HL-60 (cell line): ENCODE results near the gene DUOXA2.
A peak's percentile ranks its signal among the peaks of the same experiment; 100 is the strongest.
"Not testable (repeated sequence)": the region's sequence is repeated elsewhere in the genome, so short reads cannot be mapped to it uniquely, and the experiment has no call there.

ENCODE experiments used
- DNase-seq, 2 experiments: peaks; one replicate each; pipeline ENCODE4 v3.0.0-alpha.2; 2010 to 2020; ENCODE audit warnings: low read depth in 1 of 2, low spot score in 1 of 2
- H3K27ac ChIP-seq: fragments of 250-450 bp; sonication (Bioruptor Pico); replicated peaks from 2 replicates; pipeline ENCODE4 v1.5.1; 2020; ENCODE audit warnings: mild to moderate bottlenecking, moderate library complexity
- H3K27me3 ChIP-seq: fragments of 250-450 bp; sonication (Bioruptor Pico); 2 replicates; pipeline ENCODE4 v1.5.1; 2021; ENCODE audit warnings: mild to moderate bottlenecking, moderate library complexity; ENCODE audit not compliant: insufficient read depth, poor library complexity, severe bottlenecking
- H3K4me3 ChIP-seq: replicated peaks from 2 replicates; pipeline ENCODE4 v1.5.1; 2011; ENCODE audit warnings: mild to moderate bottlenecking, control low read depth, low read length; ENCODE audit not compliant: insufficient read depth
- CTCF ChIP-seq: IDR thresholded peaks from one replicate; pipeline ENCODE4 v1.5.1; 2011; ENCODE audit warnings: low read length, control low read depth, inconsistent platforms; ENCODE audit not compliant: insufficient read depth
- GABPA ChIP-seq: IDR thresholded peaks from 2 replicates; pipeline ENCODE4 v1.6.1; 2012; ENCODE audit warnings: low read depth
- POLR2AphosphoS5 ChIP-seq: IDR thresholded peaks from 2 replicates; pipeline ENCODE4 v1.6.1; 2012; ENCODE audit warnings: low read depth
- REST ChIP-seq: IDR thresholded peaks from 2 replicates; pipeline ENCODE4 v1.6.1; 2012; ENCODE audit warnings: low read depth; ENCODE audit not compliant: insufficient replicate concordance
- SPI1 ChIP-seq: IDR thresholded peaks from 2 replicates; pipeline ENCODE4 v1.6.1; 2012; ENCODE audit warnings: low read depth, mild to moderate bottlenecking, borderline replicate concordance

DUOXA2 gene

GRCh38 chr15:45080593-45080992, 33.5 kb upstream of the DUOXA2 start:
- H3K27ac ChIP-seq, H3K27me3 ChIP-seq, H3K4me3 ChIP-seq, DNase-seq: not testable (repeated sequence)

- not testable (repeated sequence) for H3K4me3 ChIP-seq, DNase-seq, H3K27ac ChIP-seq, H3K27me3 ChIP-seq
Measured at GRCh38 chr15:45082412-45082811, 31.7 kb upstream of the DUOXA2 start.

- H3K4me3 ChIP-seq: no peak overlapping the region
- no peak for TF ChIP-seq GABPA
- TF ChIP-seq SPI1: no peak
- no peak for TF ChIP-seq CTCF
- no peak for TF ChIP-seq POLR2AphosphoS5
- no peak for TF ChIP-seq REST
- H3K27me3 ChIP-seq: no peaks in the 10 kb centered on the region
- DNase-seq: no peak
- no peak overlapping the region for H3K27ac ChIP-seq
Measured at GRCh38 chr15:45083223-45083622, 30.9 kb upstream of the DUOXA2 start.

GRCh38 chr15:45084163-45084562, 30.0 kb upstream of the DUOXA2 start:
- DNase-seq: no peak
- Histone ChIP-seq H3K27me3 (no peaks in the 10 kb centered on the region), H3K27ac (no peak overlapping the region), H3K4me3 (no peak overlapping the region)
- no peak for TF ChIP-seq CTCF
- no peak for TF ChIP-seq REST
- TF ChIP-seq SPI1: no peak
- no peak for TF ChIP-seq GABPA
- TF ChIP-seq POLR2AphosphoS5: no peak

GRCh38 chr15:45087513-45087912, 26.6 kb upstream of the DUOXA2 start:
- Histone ChIP-seq H3K27me3 (no peaks in the 10 kb centered on the region), H3K4me3 (no peak overlapping the region), H3K27ac (no peak overlapping the region)
- peak in 1 of 2 experiments; percentile 3 for DNase-seq
- TF ChIP-seq REST: no peak
- no peak for TF ChIP-seq SPI1
- no peak for TF ChIP-seq GABPA
- no peak for TF ChIP-seq CTCF
